Smooth muscle cell (in vitro differentiated cells): ENCODE results near the gene ARNT2. TPM values are rescaled to one million over a fixed set of nuclear protein-coding genes. Genes with fewer than 3 reads are reported as not detected.
A peak's percentile ranks its signal among the peaks of the same experiment; 100 is the strongest.

Experiments
- DNase-seq: peaks from one replicate; lab custom pipeline; 2025; ENCODE audit not compliant: unreplicated experiment; lab: John Stamatoyannopoulos, UW
- H2AFZ ChIP-seq: fragments of 200-600 bp; sonication (generic); 2 replicates; pipeline ENCODE4 v1.6.0; 2016; ENCODE audit warnings: antibody characterized with exemption, low read depth, mild to moderate bottlenecking
- H3F3A ChIP-seq: fragments of 200-600 bp; sonication (generic); 2 replicates; pipeline ENCODE4 v1.6.0; 2017; ENCODE audit warnings: antibody characterized with exemption, low read depth
- H3K27ac ChIP-seq: fragments of 200-600 bp; sonication (generic); 2 replicates; pipeline ENCODE4 v1.5.1; 2016; ENCODE audit warnings: low read depth, mild to moderate bottlenecking
- H3K27me3 ChIP-seq: fragments of 200-600 bp; sonication (generic); 2 replicates; pipeline ENCODE4 v1.6.1; 2016; ENCODE audit warnings: low read depth, mild to moderate bottlenecking
- H3K36me3 ChIP-seq: fragments of 200-600 bp; sonication (generic); 2 replicates; pipeline ENCODE4 v1.5.1; 2016; ENCODE audit warnings: low read depth
- H3K4me1 ChIP-seq: fragments of 200-600 bp; sonication (generic); 2 replicates; pipeline ENCODE4 v1.5.1; 2016; ENCODE audit warnings: low read depth
- H3K4me2 ChIP-seq: fragments of 200-600 bp; sonication (generic); 2 replicates; pipeline ENCODE4 v1.6.0; 2016; ENCODE audit warnings: mild to moderate bottlenecking
- H3K4me3 ChIP-seq: fragments of 200-600 bp; sonication (generic); 2 replicates; pipeline ENCODE4 v1.5.1; 2016; ENCODE audit warnings: mild to moderate bottlenecking
- H3K79me2 ChIP-seq: fragments of 200-600 bp; sonication (generic); 2 replicates; pipeline ENCODE4 v1.6.0; 2016; ENCODE audit warnings: low read depth, mild to moderate bottlenecking
- H3K9ac ChIP-seq: fragments of 200-600 bp; sonication (generic); 2 replicates; pipeline ENCODE4 v1.6.0; 2016; ENCODE audit warnings: low read depth
- H3K9me3 ChIP-seq: fragments of 200-600 bp; sonication (generic); replicated peaks from 2 replicates; pipeline ENCODE4 v1.5.1; 2016; ENCODE audit warnings: low read depth
- H4K20me1 ChIP-seq: fragments of 200-600 bp; sonication (generic); 2 replicates; pipeline ENCODE4 v1.6.0; 2016; ENCODE audit warnings: low read depth
- WGBS: methylation state at CpG from one replicate; pipeline ENCODE4 v1.1.7; 2016; ENCODE audit warnings: low lambda C conversion rate; 5-methylcytosine and 5-hydroxymethylcytosine counted together
- polyA plus RNA-seq: library from polyadenylated mRNA; unstranded; fragments of >200 nt; fragmentation: Nextera tagmentation; extraction: Ambion mirVana; gene quantifications from 2 replicates; pipeline ENCODE4 v1.2.1, GENCODE V29; 2016
- total RNA-seq: library from RNA; depleted of rRNA; stranded (reverse); fragments of >200 nt; gene quantifications from 2 replicates; pipeline ENCODE4 v1.2.3, GENCODE V29; 2014
- TF ChIP-seq, protein P1 (sequence below): fragments of 200-600 bp; sonication (generic); IDR thresholded peaks from 2 replicates; pipeline ENCODE4 v1.5.1; 2017; ENCODE audit warnings: borderline replicate concordance, mild to moderate bottlenecking, antibody characterized with exemption; ENCODE audit not compliant: insufficient read depth, poor library complexity, severe bottlenecking

Gene ARNT2
- total and polyA plus RNA-seq, 2 experiments from 2014 or later = 0.55 to 2.8 TPM

GRCh38 chr15:80476036-80476435 lies 71.9 kb downstream of the ARNT2 start:
- Histone ChIP-seq H3K4me3 (no peak overlapping the region), H3K36me3 (no peaks in the 10 kb centered on the region), H2AFZ (no peak overlapping the region), H3K79me2 (no peaks in the 10 kb centered on the region), H3K9me3 (no peaks in the 10 kb centered on the region), H3K27me3 (no peaks in the 10 kb centered on the region), H3K27ac (no peak overlapping the region), H4K20me1 (no peaks in the 10 kb centered on the region), H3K4me2 (no peak overlapping the region), H3K9ac (no peak overlapping the region), H3K4me1 (peaks cover 11% of the 10 kb centered on the region), H3F3A (no peaks in the 10 kb centered on the region)
- 67% methylated on average over 6 of the region's 6 CpGs for WGBS
- TF ChIP-seq, protein P1, sequence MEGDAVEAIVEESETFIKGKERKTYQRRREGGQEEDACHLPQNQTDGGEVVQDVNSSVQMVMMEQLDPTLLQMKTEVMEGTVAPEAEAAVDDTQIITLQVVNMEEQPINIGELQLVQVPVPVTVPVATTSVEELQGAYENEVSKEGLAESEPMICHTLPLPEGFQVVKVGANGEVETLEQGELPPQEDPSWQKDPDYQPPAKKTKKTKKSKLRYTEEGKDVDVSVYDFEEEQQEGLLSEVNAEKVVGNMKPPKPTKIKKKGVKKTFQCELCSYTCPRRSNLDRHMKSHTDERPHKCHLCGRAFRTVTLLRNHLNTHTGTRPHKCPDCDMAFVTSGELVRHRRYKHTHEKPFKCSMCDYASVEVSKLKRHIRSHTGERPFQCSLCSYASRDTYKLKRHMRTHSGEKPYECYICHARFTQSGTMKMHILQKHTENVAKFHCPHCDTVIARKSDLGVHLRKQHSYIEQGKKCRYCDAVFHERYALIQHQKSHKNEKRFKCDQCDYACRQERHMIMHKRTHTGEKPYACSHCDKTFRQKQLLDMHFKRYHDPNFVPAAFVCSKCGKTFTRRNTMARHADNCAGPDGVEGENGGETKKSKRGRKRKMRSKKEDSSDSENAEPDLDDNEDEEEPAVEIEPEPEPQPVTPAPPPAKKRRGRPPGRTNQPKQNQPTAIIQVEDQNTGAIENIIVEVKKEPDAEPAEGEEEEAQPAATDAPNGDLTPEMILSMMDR = no peak
- no peak for DNase-seq

GRCh38 chr15:80478075-80478474 lies 73.9 kb downstream of the ARNT2 start:
- Histone ChIP-seq H3K4me3 (no peak overlapping the region), H4K20me1 (no peaks in the 10 kb centered on the region), H3K4me2 (no peak overlapping the region), H3K9ac (no peak overlapping the region), H3K9me3 (no peaks in the 10 kb centered on the region), H3F3A (no peaks in the 10 kb centered on the region), H3K27ac (no peak overlapping the region), H3K4me1 (no peaks in the 10 kb centered on the region), H2AFZ (no peak overlapping the region), H3K79me2 (no peaks in the 10 kb centered on the region), H3K36me3 (no peaks in the 10 kb centered on the region), H3K27me3 (no peaks in the 10 kb centered on the region)
- 89% methylated on average over 3 of the region's 3 CpGs for WGBS
- DNase-seq = no peak
- TF ChIP-seq, protein P1 = no peak

DNA sequence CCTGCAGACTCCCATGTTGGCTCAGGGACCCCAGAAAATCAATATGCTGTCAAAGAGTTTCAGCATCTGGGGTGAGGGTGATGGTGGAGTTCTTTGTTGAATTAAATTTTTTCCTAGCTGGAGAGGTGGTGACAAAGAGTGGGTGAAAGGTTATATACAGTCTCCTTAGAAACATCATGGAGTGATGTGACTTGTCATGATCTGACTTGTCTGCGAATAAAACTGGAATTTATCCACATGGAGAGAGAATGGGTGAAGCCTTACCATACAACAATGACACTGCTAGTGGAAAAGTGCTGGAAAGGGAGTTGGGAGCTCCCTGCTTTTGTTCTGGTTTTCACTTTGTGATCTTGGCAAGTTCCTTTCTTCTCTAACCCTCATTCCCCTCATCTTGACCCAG lies 75.0 kb downstream of the ARNT2 start:
- Histone ChIP-seq H2AFZ (no peak overlapping the region), H3K27ac (no peak overlapping the region), H3K9ac (no peak overlapping the region), H3F3A (no peaks in the 10 kb centered on the region), H4K20me1 (no peaks in the 10 kb centered on the region), H3K27me3 (no peaks in the 10 kb centered on the region), H3K4me2 (no peak overlapping the region), H3K4me3 (no peak overlapping the region), H3K36me3 (no peaks in the 10 kb centered on the region), H3K9me3 (no peaks in the 10 kb centered on the region), H3K4me1 (no peaks in the 10 kb centered on the region), H3K79me2 (no peaks in the 10 kb centered on the region)
- DNase-seq = no peak
- TF ChIP-seq, protein P1 = no peak
- WGBS = 92% methylated on average over 1 of the region's 1 CpG

DNA sequence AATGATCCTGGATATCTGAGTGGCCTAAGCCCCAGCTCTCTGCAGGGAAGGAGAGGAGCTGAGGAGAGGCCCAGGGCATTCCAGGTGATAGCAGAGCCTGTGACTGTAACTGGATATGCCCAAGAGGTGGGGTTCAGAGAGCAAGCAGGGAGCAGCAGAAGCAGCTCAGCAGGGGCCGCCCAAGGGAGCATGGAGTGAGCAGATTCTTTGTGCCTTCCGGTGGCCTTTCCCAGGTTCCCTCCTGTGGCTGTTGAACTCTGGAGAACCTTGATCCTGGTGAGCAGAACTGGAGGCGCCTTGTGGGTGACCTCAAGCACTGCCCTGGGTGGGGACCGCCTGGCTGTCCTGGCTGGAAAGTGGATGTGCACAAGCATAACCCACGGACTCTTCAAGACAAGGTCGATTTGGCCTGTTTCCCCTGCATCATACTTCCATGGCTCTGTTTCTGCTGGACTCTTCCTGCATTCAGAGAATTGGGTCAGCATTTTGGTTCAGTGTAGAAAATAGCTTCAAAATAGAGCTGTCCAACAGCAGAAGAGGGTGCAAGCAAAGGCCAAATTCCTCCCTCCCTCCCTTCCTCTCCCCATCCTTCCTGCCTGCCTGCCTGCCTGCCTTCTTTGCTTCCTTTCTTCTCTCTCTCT lies 76.1 kb downstream of the ARNT2 start:
- Histone ChIP-seq H3K79me2 (no peaks in the 10 kb centered on the region), H3K4me2 (peak overlapping the region; percentile 67), H3K4me3 (no peak overlapping the region), H3K9ac (no peak overlapping the region), H2AFZ (no peak overlapping the region), H3K9me3 (no peaks in the 10 kb centered on the region), H3K27me3 (no peaks in the 10 kb centered on the region), H3K27ac (peak overlapping the region; percentile 76), H3K36me3 (no peaks in the 10 kb centered on the region), H4K20me1 (no peaks in the 10 kb centered on the region), H3F3A (no peaks in the 10 kb centered on the region), H3K4me1 (no peaks in the 10 kb centered on the region)
- TF ChIP-seq, protein P1 = no peak
- WGBS = 94% methylated on average over 6 of the region's 6 CpGs
- DNase-seq = no peak
